ENCODE measurements around the gene APC2.

The APC2 gene

DNA sequence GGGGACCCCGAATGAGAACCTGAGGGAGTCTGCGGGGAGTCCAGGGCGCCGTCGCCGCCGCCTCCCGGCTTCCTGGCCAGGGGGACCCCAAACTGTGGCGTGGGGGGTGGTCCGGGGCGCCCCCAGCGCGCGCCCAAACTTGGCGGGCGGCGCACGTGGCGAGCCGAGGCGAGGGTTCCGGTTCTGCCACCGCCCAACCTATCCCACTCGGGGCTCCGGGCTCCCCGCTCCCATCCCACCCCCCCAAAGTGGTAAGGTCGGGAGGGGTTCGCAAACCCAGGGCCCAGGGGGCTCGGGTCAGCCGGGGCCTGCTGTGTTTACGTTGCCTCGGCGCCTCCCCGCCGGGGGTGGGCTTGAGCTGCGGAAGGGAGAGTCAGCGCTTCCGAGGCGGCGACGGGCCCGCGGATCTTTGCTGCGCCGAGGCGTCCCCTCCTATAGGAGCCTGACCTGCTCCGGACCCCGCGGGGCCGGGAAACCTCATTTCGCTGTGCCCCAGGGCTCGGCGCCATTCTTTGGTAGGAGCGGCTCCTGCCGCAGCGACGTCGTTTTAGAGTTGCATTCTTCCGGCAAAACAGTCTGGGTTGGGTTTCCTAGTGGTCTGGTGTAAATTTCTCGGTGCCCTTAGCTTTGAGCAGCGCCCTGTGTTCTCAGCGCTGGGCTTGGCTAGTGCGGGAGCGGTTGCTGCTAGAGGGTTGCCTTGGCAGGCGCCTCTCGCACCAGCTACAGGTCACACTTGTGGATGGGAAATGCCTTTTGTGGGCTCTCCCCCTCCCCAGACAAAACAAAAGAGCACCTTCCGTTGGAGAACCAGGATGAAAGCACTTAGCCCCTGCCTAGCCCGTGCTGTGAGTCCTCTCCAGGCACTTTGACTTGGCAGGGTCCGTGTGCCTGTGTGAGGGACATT lies 41.4 kb upstream of the APC2 start:
- H2AFZ ChIP-seq (ENCODE audit: low read depth) = no peak overlapping the region
- H3K4me2 ChIP-seq = peak overlapping the region; percentile 76
- H3K27ac ChIP-seq = peak overlapping the region; percentile 91
- peak overlapping the region; percentile 99 for H3K9ac ChIP-seq
- TF ChIP-seq, protein P1, sequence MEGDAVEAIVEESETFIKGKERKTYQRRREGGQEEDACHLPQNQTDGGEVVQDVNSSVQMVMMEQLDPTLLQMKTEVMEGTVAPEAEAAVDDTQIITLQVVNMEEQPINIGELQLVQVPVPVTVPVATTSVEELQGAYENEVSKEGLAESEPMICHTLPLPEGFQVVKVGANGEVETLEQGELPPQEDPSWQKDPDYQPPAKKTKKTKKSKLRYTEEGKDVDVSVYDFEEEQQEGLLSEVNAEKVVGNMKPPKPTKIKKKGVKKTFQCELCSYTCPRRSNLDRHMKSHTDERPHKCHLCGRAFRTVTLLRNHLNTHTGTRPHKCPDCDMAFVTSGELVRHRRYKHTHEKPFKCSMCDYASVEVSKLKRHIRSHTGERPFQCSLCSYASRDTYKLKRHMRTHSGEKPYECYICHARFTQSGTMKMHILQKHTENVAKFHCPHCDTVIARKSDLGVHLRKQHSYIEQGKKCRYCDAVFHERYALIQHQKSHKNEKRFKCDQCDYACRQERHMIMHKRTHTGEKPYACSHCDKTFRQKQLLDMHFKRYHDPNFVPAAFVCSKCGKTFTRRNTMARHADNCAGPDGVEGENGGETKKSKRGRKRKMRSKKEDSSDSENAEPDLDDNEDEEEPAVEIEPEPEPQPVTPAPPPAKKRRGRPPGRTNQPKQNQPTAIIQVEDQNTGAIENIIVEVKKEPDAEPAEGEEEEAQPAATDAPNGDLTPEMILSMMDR (conservative IDR thresholded peaks at IDR 0.05; ENCODE audit: low read depth, low read length) = no peak
- H3K4me3 ChIP-seq (IDR thresholded peaks at IDR 0.05; ENCODE audit: insufficient read depth, low read depth, low read length) = peak overlapping the region; percentile 37
- H3K27me3 ChIP-seq (ENCODE audit: insufficient read depth, low read depth) = no peaks in the 10 kb centered on the region
- peaks cover 58% of the 10 kb centered on the region for H3K79me2 ChIP-seq (ENCODE audit: insufficient read depth, low read depth)
- peaks cover 35% of the 10 kb centered on the region for H3K4me1 ChIP-seq (ENCODE audit: low read depth, poor library complexity, severe bottlenecking)
- no peaks in the 10 kb centered on the region for H3K36me3 ChIP-seq (ENCODE audit: insufficient read depth)
- H4K20me1 ChIP-seq (ENCODE audit: insufficient read depth) = peaks cover 43% of the 10 kb centered on the region

DNA sequence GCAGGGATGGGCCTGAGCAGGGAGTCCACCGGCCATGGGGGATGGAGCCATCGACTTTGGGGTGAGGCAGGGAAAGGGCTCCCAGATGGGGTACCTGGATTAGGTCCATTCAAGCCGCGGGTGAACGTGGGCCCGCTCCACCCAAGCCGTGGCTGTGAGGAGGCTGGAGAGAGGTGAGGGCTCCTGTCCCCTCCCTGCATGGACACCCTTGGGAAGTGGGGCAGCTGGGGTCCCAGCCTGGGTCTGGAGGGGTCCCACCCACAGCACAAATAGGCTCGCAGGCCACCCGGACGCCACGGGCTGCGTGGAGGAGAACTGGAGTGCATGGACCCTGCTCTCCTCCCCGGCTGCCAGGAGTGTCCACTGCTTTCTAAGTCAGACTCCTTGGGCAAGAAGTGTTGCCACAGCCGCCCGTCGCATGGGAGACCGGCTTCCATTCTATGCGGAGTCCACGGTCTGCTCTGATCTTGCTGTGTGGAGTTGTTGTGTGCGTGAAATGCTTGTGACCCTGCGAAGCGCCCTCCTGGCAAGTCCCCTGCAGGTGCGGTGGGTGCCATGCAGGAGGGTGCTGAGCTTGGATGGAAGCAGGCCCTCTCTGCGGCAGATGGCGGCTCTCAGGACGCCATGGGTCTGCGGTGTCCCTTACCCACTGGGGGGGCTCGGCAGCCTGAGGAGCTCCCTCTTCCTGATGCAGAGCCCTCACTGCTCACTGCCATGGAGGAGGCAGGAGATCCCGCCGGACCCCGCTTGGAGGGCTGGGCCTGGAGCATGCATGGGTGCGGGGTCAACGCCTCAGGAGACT lies 40.5 kb upstream of the APC2 start:
- H3K79me2 ChIP-seq (ENCODE audit: insufficient read depth, low read depth) = peaks cover 66% of the 10 kb centered on the region
- H4K20me1 ChIP-seq (ENCODE audit: insufficient read depth) = peaks cover 50% of the 10 kb centered on the region
- H3K4me2 ChIP-seq = peak overlapping the region; percentile 76
- no peaks in the 10 kb centered on the region for H3K27me3 ChIP-seq (ENCODE audit: insufficient read depth, low read depth)
- H3K4me3 ChIP-seq (IDR thresholded peaks at IDR 0.05; ENCODE audit: insufficient read depth, low read depth, low read length) = peak overlapping the region; percentile 37
- H3K27ac ChIP-seq = peak overlapping the region; percentile 91; the same call in 1 of the 2 replicates
- TF ChIP-seq, protein P1 (conservative IDR thresholded peaks at IDR 0.05; ENCODE audit: low read depth, low read length) = no peak
- H2AFZ ChIP-seq (ENCODE audit: low read depth) = no peak overlapping the region
- H3K4me1 ChIP-seq (ENCODE audit: low read depth, poor library complexity, severe bottlenecking) = peaks cover 36% of the 10 kb centered on the region
- peak overlapping the region; percentile 99; the same call in 1 of the 2 replicates for H3K9ac ChIP-seq
- H3K36me3 ChIP-seq (ENCODE audit: insufficient read depth) = no peaks in the 10 kb centered on the region

DNA sequence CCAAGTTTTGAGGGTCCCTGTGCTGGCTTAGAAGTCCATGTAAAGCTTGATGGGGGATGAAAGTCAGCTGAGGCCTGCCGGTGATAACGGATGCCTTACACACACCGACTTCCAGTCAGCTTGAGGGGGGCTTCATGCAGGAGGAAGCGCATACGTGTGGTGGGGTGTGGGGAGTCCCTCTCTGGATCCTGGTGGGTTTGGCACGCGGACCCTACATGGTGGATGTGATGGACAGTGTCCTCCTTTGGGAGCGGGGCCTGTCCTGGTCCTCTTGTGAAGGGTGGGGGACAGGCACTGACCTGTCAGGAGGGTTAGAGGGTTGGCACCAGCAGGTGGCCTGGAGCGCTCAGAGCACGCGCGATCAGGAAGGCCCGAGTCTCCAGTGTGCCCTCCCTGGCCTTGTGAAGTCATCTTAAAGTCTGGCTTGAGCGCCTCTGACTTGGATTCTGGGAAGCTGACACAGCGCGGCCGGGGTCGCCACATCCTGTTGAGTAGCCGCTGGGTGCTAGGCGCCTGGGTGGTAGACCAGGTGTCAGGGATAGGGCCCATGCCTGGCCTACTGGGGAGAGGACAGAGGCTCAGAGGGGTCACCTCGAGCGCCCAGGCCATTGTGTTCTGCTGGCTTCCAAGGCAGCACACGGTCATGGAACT lies 39.7 kb upstream of the APC2 start:
- no peak overlapping the region for H2AFZ ChIP-seq (ENCODE audit: low read depth)
- H3K36me3 ChIP-seq (ENCODE audit: insufficient read depth) = no peaks in the 10 kb centered on the region
- TF ChIP-seq, protein P1 (conservative IDR thresholded peaks at IDR 0.05; ENCODE audit: low read depth, low read length) = no peak
- peaks cover 75% of the 10 kb centered on the region for H3K79me2 ChIP-seq (ENCODE audit: insufficient read depth, low read depth)
- no peak overlapping the region for H3K27ac ChIP-seq
- H3K4me3 ChIP-seq (IDR thresholded peaks at IDR 0.05; ENCODE audit: insufficient read depth, low read depth, low read length) = no peak overlapping the region
- H3K4me1 ChIP-seq (ENCODE audit: low read depth, poor library complexity, severe bottlenecking) = peaks cover 36% of the 10 kb centered on the region
- H3K4me2 ChIP-seq = peak overlapping the region; percentile 76; the same call in 1 of the 2 replicates
- no peak overlapping the region for H3K9ac ChIP-seq
- H4K20me1 ChIP-seq (ENCODE audit: insufficient read depth) = peaks cover 51% of the 10 kb centered on the region
- H3K27me3 ChIP-seq (ENCODE audit: insufficient read depth, low read depth) = no peaks in the 10 kb centered on the region

DNA sequence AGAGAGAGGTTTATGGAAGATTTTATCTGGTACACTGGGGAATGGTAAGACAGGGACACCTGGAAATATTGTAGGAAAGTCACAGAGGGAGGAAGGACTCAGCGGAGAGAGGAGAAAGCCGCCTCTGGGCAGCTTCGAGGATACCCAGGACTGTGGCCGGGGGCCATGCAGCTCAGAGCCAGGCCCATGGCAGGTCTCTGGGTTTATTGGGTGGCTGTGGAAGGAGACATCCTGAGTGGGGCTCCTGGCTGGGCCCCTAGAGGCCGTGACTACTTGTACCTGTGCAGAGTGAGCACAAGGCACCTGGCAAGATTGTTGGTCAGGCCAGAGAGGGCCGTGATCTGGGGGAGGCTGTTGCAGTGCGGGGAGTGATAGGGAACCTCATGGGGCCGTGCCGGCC lies 39.1 kb upstream of the APC2 start:
- Histone ChIP-seq H2AFZ (ENCODE audit: low read depth) (no peak overlapping the region), H3K36me3 (ENCODE audit: insufficient read depth) (no peaks in the 10 kb centered on the region), H3K4me3 (IDR thresholded peaks at IDR 0.05; ENCODE audit: insufficient read depth, low read depth, low read length) (no peak overlapping the region), H3K79me2 (ENCODE audit: insufficient read depth, low read depth) (peaks cover 80% of the 10 kb centered on the region), H3K9ac (no peak overlapping the region), H3K4me2 (no peak overlapping the region), H4K20me1 (ENCODE audit: insufficient read depth) (peaks cover 56% of the 10 kb centered on the region), H3K27ac (no peak overlapping the region), H3K4me1 (ENCODE audit: low read depth, poor library complexity, severe bottlenecking) (peaks cover 36% of the 10 kb centered on the region), H3K27me3 (ENCODE audit: insufficient read depth, low read depth) (no peaks in the 10 kb centered on the region)
- TF ChIP-seq, protein P1 (conservative IDR thresholded peaks at IDR 0.05; ENCODE audit: low read depth, low read length) = no peak
